ENCODE data around the gene EXOC6B. TPM values are rescaled to one million over a fixed set of nuclear protein-coding genes. Genes with fewer than 3 reads are reported as not detected.

The EXOC6B gene
- total RNA-seq, 2 donors from 2014 or later: 21.3 to 28.8 TPM

DNA sequence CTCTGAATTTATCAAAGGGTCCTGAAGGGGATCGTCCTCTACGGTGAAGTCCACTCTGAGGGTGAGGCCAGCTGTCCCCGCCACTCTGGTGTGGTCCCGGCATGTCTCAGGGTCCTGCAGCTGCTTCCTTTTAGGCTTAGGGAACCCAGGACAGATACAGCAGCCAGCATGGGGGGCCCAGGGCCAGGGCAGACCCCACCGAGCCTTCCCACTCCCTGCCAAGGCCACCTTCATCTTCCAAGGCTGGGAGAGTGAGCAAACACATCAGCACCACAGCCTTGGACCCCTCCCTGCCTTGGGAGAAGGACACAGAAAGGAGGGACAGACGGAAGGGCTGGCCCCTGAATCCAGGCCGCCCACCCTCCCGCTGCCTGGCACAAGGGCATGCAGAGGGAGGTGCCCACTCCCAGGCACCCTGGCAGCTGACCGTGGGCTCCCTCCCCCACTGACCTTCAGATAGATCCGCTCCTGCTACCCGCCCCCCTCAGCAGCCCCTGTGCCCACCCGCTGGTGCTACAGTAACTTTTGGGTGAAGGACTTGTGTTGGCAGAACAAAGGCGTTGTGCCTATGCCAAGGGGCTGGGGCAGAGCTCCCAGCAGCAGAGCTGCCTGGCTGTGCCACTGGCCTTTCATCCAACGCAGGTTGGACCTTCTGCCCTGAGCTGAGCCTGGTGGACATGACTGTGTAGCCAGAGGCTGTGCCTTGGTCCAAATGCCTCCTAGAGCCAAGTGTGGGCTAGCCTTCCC is 685.8 kb downstream of the EXOC6B start:
- DNase-seq: peak; percentile 15
- no peaks in the 10 kb centered on the region for H3K9me3 ChIP-seq
- H3K4me3 ChIP-seq: no peak overlapping the region
- intact Hi-C loops (cut with DNase I): loop anchor here (5.0 kb wide), 1 partner anchor 593 kb away; no protein-coding TSS in a partner anchor
- H3K4me1 ChIP-seq: no peaks in the 10 kb centered on the region
- no peaks in the 10 kb centered on the region for H3K36me3 ChIP-seq
- no peak overlapping the region for H3K27ac ChIP-seq
- H3K9ac ChIP-seq (ENCODE audit: low read depth in 2 of 2, low read length in 2 of 2): no peak overlapping the region
- peaks cover 20% of the 10 kb centered on the region for H3K27me3 ChIP-seq
- TF ChIP-seq, protein P1, sequence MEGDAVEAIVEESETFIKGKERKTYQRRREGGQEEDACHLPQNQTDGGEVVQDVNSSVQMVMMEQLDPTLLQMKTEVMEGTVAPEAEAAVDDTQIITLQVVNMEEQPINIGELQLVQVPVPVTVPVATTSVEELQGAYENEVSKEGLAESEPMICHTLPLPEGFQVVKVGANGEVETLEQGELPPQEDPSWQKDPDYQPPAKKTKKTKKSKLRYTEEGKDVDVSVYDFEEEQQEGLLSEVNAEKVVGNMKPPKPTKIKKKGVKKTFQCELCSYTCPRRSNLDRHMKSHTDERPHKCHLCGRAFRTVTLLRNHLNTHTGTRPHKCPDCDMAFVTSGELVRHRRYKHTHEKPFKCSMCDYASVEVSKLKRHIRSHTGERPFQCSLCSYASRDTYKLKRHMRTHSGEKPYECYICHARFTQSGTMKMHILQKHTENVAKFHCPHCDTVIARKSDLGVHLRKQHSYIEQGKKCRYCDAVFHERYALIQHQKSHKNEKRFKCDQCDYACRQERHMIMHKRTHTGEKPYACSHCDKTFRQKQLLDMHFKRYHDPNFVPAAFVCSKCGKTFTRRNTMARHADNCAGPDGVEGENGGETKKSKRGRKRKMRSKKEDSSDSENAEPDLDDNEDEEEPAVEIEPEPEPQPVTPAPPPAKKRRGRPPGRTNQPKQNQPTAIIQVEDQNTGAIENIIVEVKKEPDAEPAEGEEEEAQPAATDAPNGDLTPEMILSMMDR (IDR thresholded peaks at IDR 0.05): no peak

DNA sequence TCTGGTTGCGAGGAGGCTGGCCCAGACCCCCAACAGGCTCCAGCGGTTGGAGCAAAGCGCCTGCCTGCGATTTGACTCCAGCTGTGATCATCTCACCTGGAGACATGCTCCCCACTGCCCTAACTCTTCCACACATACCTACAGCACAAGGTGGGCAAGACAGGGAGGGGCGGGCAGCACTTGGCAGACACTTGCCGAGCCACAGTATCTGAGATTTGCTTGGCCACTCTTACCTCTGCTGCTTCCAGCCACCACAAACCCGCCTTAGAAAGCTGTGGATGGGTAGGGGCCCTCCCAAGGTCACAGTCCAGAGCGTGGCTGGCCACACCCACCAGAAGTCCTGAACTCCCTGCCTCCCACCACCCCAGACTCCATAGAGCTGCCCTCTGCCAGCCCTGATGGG is 686.4 kb downstream of the EXOC6B start:
- no peak overlapping the region for H3K9ac ChIP-seq (ENCODE audit: low read depth in 2 of 2, low read length in 2 of 2)
- TF ChIP-seq, protein P1 (IDR thresholded peaks at IDR 0.05): no peak
- DNase-seq: peak; percentile 15
- no peak overlapping the region for H3K4me3 ChIP-seq
- H3K36me3 ChIP-seq: no peaks in the 10 kb centered on the region
- H3K27ac ChIP-seq: no peak overlapping the region
- no peaks in the 10 kb centered on the region for H3K4me1 ChIP-seq
- no peaks in the 10 kb centered on the region for H3K9me3 ChIP-seq
- H3K27me3 ChIP-seq: peaks cover 14% of the 10 kb centered on the region
- intact Hi-C loops (cut with DNase I): loop anchor here (5.0 kb wide), 1 partner anchor 592 kb away; no protein-coding TSS in a partner anchor

DNA sequence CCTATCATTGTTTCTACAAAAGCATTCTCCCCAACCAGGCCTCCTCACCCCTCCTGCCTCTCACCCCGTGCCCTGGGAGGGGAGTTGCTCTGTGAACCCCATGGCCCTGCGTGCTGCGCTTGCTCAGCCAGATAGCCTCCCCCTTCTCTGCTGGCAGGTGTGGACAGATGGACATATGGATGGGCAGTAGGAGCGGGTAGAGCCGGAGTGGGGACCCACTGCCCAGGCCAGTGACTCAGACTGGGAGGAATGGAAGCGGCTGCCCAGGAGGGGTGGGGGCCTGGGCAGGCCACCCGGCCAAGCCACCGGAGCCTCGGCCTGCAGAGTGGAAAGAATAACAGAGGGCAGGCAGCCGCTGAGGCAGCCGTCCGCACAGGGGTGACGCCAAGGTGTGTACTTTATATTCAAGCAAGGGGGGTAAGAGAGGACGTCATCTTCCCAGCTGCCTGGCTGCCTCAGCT is 686.9 kb downstream of the EXOC6B start:
- Histone ChIP-seq H3K9ac (ENCODE audit: low read depth in 2 of 2, low read length in 2 of 2) (peak overlapping the region in 1 of 2 donors; percentile 15), H3K36me3 (no peaks in the 10 kb centered on the region), H3K9me3 (no peaks in the 10 kb centered on the region), H3K4me1 (no peaks in the 10 kb centered on the region), H3K27ac (no peak overlapping the region), H3K4me3 (no peak overlapping the region), H3K27me3 (peaks cover 9% of the 10 kb centered on the region)
- intact Hi-C loops (cut with DNase I): loop anchor here (5.0 kb wide), 1 partner anchor 592 kb away; no protein-coding TSS in a partner anchor
- no peak for DNase-seq
- TF ChIP-seq, protein P1 (IDR thresholded peaks at IDR 0.05): no peak

DNA sequence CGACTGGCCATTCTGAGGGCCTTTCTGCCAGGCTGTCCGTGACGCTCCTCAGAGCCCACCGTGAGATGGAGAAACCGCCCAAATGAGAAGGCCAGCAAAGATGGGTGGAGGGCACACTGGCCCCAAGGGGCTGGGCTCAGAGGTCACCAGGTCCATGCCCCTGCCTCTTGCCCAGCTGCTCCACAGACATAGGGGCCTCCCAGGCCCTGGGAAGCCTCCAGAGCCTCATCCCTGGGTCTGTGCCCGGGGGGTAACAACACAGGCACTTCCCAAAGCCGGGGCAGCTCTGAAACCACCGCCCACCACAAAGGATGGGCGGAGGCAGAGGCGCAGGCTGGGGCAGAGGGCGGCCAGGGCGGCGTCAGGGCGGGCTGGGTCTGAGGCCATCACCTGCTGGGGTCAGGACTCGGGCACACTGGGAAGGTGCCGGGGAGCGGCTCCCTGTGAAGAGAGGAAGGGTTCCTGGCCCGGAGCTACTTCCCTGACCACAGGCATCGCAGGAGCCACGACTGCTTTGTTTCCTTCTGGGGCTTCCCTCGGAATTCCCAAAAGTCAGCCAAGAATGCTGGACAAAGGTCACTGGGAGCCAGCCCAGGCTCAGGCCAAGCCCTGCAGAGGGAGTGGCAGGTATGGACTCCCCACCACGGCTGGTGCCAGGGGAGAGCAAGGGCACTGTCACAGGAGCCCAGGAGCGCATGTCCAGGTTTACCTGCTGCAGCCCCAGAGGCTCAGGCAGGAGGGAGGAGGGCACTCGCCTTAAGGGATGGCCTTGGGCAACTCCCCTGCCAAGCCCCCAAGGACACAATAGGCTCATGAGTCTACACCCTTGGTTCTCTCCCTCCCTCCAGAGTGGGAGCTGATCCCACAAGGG is 687.6 kb downstream of the EXOC6B start:
- peaks cover 2% of the 10 kb centered on the region for H3K27me3 ChIP-seq
- no peaks in the 10 kb centered on the region for H3K9me3 ChIP-seq
- H3K9ac ChIP-seq (ENCODE audit: low read depth in 2 of 2, low read length in 2 of 2): peak overlapping the region in 1 of 2 donors; percentile 15
- TF ChIP-seq, protein P1 (IDR thresholded peaks at IDR 0.05): no peak
- H3K4me1 ChIP-seq: no peaks in the 10 kb centered on the region
- intact Hi-C loops (cut with DNase I): loop anchor here (5.0 kb wide), 1 partner anchor 591 kb away; no protein-coding TSS in a partner anchor
- no peaks in the 10 kb centered on the region for H3K36me3 ChIP-seq
- no peak overlapping the region for H3K27ac ChIP-seq
- peak; percentile 61 for DNase-seq
- H3K4me3 ChIP-seq: no peak overlapping the region

DNA sequence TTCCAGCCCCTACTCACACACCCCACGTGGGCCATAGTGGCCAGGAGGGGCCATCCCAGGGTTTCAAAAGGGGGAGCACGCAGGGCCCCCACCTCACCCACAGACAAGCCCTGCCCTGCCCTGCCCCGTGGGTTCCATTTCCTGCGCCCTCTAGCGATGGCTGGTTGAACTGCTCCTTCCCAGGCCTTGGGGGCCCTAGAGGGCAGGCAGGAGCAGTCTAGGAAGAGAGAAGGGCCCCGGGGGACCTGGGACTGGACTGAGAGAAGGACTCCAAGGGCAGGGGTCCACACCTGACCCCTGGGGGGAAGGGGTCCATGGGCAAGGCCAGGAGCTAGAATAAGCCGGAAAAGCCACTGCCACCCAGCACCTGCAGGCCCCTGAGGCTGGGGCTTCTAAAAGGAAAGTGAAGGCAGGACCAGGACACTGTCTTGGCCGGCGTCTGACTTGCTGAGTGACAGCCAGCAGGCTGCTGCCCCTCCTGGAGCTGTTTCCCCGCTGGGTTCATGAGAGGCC is 688.3 kb downstream of the EXOC6B start:
- no peak overlapping the region for H3K4me3 ChIP-seq
- H3K27ac ChIP-seq: no peak overlapping the region
- H3K9ac ChIP-seq (ENCODE audit: low read depth in 2 of 2, low read length in 2 of 2): no peak overlapping the region
- H3K36me3 ChIP-seq: no peaks in the 10 kb centered on the region
- DNase-seq: peak; percentile 82
- H3K4me1 ChIP-seq: no peaks in the 10 kb centered on the region
- intact Hi-C loops (cut with DNase I): loop anchor here (5.0 kb wide), 1 partner anchor 590 kb away; no protein-coding TSS in a partner anchor
- H3K27me3 ChIP-seq: no peaks in the 10 kb centered on the region
- TF ChIP-seq, protein P1 (IDR thresholded peaks at IDR 0.05): peak; percentile 92
- no peaks in the 10 kb centered on the region for H3K9me3 ChIP-seq
